Fibroblast of lung (primary cell): ENCODE results near the gene TPPP3.

Source experiments
- CTCF ChIP-seq, 2 donors: IDR thresholded peaks in 1 of 2; conservative IDR thresholded peaks in 1 of 2; 1 replicate in 1 of 2; 2 replicates in 1 of 2; pipeline ENCODE4 v1.5.1; 2011 to 2012; ENCODE audit warnings: low read length in 2 of 2, control low read depth in 1 of 2, inconsistent platforms in 1 of 2, low read depth in 1 of 2, mild to moderate bottlenecking in 1 of 2
- EZH2 ChIP-seq: IDR thresholded peaks from 2 replicates; pipeline ENCODE4 v1.5.1; 2012; ENCODE audit warnings: low read length, control low read depth, mild to moderate bottlenecking; ENCODE audit errors: missing control alignments

DNA sequence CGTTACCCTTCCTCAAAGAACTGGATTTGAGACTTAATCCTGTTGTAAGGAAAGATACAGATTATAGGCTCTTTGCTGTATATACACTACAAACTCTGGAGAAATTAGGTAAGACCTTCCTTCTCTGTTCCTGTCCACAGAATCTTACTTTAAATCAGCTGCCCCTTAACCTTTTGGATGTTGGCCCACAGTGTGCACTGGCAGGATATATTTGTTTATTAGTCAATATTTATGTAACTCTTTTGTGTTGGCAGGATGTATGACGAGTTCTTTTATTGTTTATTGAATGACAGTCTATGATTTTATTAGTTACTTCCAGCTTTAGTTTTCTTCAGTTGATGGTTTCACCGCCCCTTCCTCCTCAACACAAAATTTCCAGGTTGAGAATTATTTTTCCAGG, 47.0 kb downstream of the TPPP3 start:
- no peak for TF ChIP-seq CTCF (conservative IDR thresholded peaks at IDR 0.05 in 1 of 2, IDR thresholded peaks at IDR 0.05 in 1 of 2; ENCODE audit: low read depth in 1 of 2, low read length in 2 of 2)
- no peak for TF ChIP-seq EZH2
